ENCODE measurements around the gene RXRG.

RXRG gene

GRCh38 chr1:165376811-165377311, 68.1 kb downstream of the RXRG start:
- in situ Hi-C loops (cut with MboI; ENCODE audit: low sequenced_read_pairs) = loop anchor here (25.0 kb wide), 1 partner anchor 535 kb away; no protein-coding TSS in a partner anchor

DNA sequence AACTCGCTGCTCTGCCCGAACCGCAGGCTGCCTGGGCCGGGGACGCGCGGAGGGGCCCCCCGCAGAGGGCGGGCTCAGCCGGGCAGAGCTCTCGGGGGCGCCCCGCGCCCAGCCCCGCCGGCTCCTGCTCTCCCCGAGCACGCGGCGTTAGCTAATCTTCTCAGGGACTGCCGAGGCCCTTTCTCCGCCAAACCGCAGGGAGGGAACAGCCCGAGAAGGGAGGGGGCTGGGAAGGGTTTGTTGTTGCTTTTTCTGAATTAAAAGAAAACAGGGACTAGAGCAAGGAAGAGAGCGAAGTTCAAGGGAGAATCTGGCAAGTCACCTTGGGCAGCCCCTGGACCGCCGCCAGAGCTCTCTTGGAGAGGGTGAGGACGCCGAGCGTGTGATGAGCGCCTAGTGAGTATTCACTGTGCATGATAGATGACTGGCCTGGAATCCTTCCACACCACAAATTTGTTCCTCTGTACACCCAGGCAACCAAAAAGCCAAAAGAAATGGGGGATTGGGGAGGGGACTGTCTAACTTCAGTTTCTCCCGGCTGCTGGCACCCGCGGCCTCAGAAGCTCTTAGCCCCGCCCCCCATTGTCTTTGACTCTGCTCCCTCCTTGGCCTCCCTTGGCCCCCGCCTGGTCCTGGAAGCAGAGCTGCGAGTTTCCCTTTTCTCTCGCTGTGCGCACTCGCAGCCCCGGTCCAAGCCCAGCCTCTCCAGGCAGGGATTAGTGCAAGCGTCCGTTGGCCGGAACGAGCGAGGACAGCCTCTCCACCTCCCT, 68.7 kb downstream of the RXRG start:
- in situ Hi-C loops (cut with MboI; ENCODE audit: low sequenced_read_pairs) = loop anchor here (25.0 kb wide), 1 partner anchor 536 kb away; no protein-coding TSS in a partner anchor

GRCh38 chr1:165375623-165376022, 69.3 kb downstream of the RXRG start:
- in situ Hi-C loops (cut with MboI; ENCODE audit: low sequenced_read_pairs) = loop anchor here (25.0 kb wide), 1 partner anchor 537 kb away; no protein-coding TSS in a partner anchor

DNA sequence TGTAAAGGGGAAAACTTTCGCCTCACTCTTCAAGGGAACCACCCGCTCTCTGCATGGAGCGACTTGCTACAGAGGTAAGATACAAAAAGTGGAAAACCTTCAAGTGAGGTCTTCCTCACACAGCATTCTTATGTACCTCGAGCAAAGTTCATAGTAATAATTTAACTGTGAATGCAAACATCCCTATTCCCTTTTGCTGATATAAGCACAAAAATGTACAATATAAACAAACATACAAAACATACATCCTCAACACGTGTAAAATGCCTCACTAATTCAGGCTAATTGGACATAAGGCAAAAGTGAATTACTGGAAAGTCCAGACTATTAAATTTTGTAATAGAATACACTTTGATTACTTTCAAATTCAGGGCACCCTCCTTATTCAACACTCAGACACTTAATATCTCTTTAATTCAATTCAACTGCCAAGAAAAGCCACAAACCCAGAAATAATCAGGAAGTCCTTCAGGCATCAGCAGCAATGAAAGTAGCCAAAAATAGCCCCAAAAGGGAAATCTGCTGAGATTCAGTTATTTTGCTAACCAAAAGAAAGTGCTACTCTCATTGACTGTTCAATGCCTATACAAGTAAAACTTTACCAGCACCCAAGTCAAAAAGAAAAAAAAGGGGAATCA, 73.2 kb downstream of the RXRG start:
- in situ Hi-C loops (cut with MboI; ENCODE audit: low sequenced_read_pairs) = no loop called here

- in situ Hi-C loops (cut with MboI; ENCODE audit: low sequenced_read_pairs) = no loop called here
Observed at GRCh38 chr1:165369255-165369848, 75.6 kb downstream of the RXRG start.

DNA sequence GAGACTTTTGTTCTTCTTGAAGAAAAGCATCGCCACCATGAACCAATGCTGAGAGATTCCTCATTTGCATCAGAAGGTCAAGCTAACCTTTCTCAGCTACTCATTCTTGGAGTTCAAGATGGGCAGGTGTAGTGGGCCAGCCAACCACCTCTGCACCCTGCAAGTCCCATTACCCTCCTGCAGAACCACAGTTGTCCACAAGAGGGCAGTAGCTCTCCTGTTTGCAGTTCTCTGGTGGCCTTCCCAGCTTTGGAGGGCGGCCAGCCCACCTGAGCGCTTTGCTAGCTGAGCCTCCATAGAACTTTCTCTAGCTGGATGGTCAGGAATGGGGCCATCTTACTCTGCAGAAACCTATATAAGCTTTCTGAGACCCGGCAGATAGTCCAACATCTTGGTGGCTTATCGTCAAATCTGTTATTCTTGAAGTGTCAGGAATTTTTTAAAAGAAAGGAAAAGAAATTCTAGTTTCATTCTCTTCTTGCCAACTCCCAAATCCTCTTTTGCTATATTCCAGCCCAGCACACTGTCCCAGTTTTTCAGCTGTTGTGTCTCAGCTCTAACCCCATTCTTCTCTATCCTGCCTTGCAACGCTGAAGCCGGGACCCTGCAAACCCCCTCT, 77.4 kb downstream of the RXRG start:
- in situ Hi-C loops (cut with MboI; ENCODE audit: low sequenced_read_pairs) = no loop called here

DNA sequence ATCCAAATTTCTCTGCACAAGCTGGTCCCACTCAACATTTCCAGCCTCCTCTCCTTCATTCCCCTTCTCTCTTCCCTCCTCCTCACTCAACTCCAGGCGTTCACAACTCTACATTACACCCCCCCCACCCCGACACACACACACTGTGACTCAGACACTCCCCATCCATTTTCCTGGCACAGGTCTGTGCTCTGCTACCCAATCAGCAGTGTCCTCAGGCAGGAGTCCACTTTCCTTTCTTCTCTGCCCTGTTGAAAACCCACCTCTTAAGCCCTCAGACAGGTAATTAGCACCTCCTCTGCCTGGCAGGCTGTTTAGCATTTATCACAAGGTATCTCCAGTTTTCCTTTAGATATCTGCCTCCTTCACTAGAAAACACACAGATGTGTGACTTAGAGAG, 79.6 kb downstream of the RXRG start:
- in situ Hi-C loops (cut with MboI; ENCODE audit: low sequenced_read_pairs) = no loop called here

DNA sequence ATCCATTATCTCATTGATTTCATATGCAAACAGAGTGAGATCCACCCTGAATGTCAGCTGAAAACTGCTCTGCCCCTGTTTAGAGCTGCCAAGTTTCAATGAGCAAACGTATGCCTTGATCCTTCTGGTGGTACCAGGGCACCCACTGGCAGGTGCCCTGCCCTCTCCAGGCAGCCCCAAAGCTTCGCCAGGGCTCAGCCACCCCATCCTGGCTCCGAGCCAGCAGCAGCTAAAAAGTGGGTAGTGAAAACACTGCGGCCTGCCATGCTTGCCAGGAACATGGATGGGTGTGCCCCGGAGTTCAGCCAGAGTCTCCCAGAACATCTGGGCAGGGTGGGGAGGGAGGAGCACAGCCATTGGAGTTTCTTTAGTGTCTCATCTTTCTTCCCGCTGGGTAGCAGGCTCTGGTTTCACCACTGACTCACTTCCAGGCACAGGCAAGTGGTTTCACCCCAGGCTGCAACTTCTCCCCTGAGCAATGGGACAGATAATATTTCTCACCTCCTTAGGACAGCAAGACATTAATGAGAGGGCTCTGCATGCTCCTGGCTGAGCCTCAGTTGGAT, 80.3 kb downstream of the RXRG start:
- in situ Hi-C loops (cut with MboI; ENCODE audit: low sequenced_read_pairs) = no loop called here

DNA sequence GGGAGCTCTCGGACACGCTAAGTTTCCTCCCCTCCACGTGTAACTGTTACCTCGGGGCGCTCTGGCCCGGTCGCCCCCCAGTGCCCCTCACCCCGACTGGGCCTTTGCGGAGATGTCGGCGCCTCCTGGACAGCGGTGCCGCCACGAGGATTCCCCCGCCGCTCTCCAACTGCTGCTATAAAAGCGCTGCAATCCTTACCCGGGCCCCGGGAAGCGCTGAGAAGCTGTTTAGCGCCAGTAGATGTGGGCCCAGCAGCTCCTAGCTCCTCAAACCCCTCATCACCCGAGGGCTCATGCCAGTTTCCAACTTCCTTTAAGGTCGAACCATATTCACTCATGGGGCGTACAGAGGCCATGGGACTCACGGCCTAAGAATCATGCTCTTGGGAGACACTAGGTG, 88.0 kb downstream of the RXRG start:
- in situ Hi-C loops (cut with MboI; ENCODE audit: low sequenced_read_pairs) = no loop called here

GRCh38 chr1:165355977-165356811, 88.7 kb downstream of the RXRG start, which contains the start of gene LMX1A:
TSS of gene LMX1A (minus strand) at chr1:165356715. CDS start at chr1:165355559, 1,156 bp downstream.
- in situ Hi-C loops (cut with MboI; ENCODE audit: low sequenced_read_pairs) = no loop called here

- in situ Hi-C loops (cut with MboI; ENCODE audit: low sequenced_read_pairs) = no loop called here
Observed at GRCh38 chr1:165355139-165355976, 89.6 kb downstream of the RXRG start.

- in situ Hi-C loops (cut with MboI; ENCODE audit: low sequenced_read_pairs) = no loop called here
Observed at GRCh38 chr1:165354739-165355138, 90.2 kb downstream of the RXRG start.

DNA sequence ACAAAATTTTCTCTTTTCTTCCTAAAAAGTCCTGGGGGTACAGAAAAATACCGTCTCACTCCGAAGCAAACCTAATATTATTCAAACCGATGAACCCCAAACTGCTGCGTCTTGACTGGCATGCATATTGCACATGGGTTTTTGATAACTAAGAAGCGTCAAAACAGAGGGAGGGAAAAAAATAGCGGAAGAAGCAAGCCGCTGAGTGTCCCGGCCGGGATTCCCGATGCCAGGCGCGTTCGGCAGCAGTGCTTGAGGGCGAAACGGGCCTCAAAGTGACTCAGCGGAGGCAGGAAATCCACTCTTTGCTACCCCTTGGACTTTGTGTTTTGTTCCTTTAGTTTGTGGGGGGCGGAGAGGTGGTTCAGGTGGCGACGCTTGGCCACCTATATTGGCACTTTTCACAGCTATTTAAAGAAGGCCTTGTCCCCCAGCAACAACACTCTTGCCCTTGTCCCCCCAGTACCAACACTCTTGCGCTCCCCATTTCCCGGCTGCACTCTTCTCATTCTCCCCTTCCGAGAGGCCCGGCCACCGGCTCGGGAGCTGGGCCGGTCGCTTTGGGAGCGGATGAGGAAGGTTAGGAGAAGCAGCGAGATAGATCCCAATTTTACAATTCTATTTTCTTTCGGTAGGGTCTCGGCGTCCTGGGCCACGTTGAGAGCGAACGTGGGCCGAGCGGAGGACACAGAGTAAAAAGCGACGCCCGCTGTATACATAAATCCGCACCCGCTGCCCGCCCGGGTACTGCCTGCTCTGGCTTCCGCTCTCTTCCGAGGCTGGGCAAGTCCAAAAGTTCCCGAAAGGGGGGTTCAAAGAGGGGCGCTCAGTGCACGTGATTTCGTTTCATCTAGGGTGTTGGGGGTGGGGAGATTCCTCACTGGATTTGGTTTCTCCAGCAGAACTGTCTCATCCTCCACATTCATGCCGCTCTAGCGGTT, 90.9 kb downstream of the RXRG start:
- in situ Hi-C loops (cut with MboI; ENCODE audit: low sequenced_read_pairs) = no loop called here

DNA sequence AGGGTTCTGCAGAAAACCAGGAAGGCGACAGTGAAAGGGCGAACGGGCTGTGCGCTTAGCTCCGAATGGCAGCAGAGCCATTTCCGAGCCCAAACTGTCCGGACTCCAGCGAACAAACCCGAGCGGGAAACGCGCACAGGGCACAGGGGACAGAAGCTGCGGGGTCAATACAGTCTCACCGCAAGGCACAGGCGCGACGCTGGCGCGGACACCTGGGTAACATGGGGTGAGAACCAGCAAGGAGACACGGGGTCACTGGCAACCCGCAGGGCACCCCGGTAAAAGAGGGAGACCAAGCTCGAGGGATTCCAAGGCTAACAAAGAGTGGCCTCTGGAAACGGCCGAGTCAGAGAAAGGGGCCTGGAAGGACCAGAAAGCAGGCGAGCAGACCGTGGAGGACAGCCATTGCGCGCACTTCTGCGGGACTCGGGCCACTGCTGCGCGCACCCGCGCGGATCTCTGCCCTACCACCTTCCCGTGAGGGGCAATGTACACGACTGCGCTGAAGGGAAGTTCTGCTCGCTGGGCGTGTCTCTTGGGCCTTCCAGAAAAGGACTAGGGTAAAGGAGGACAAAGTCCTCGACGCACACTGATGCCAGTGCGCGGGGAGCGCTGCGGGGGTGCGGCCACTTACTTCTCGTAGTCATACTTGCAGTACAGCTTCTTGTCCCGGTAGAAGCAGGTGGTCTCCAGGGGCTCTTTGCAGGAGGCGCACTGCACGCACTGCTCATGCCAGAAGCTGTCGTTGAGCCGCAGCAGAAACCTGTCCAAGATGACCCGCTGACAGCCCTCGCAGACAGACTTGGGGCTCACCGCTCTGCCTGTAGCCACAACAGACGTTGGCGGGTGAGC, 92.3 kb downstream of the RXRG start:
- in situ Hi-C loops (cut with MboI; ENCODE audit: low sequenced_read_pairs) = no loop called here

- in situ Hi-C loops (cut with MboI; ENCODE audit: low sequenced_read_pairs) = no loop called here
Observed at GRCh38 chr1:165351863-165352441, 93.0 kb downstream of the RXRG start.

All from HL-60/S4 treated with retinoic acid at 250 ng/mL for 4 days and 3 days (cell line).